ENCODE results near the gene KEL. TPM values are rescaled to one million over a fixed set of nuclear protein-coding genes. Genes with fewer than 3 reads are reported as not detected.

The KEL gene
- total and polyA plus RNA-seq, 4 donors = 0.18 to 81.0 (median 0.36) TPM

GRCh38 chr7:142906643-142907042, 55.5 kb downstream of the KEL start:
- H3K4me1 ChIP-seq (ENCODE audit: control insufficient read depth in 4 of 4, insufficient read depth in 4 of 4, low read length in 3 of 4) = no peaks in the 10 kb centered on the region
- H3K27ac ChIP-seq (ENCODE audit: low read depth in 1 of 2, low read length in 2 of 2) = no peak overlapping the region
- DNase-seq (ENCODE audit: low spot score) = no peak
- no peak for TF ChIP-seq ATF3 (IDR thresholded peaks at IDR 0.05)
- TF ChIP-seq, protein P1, sequence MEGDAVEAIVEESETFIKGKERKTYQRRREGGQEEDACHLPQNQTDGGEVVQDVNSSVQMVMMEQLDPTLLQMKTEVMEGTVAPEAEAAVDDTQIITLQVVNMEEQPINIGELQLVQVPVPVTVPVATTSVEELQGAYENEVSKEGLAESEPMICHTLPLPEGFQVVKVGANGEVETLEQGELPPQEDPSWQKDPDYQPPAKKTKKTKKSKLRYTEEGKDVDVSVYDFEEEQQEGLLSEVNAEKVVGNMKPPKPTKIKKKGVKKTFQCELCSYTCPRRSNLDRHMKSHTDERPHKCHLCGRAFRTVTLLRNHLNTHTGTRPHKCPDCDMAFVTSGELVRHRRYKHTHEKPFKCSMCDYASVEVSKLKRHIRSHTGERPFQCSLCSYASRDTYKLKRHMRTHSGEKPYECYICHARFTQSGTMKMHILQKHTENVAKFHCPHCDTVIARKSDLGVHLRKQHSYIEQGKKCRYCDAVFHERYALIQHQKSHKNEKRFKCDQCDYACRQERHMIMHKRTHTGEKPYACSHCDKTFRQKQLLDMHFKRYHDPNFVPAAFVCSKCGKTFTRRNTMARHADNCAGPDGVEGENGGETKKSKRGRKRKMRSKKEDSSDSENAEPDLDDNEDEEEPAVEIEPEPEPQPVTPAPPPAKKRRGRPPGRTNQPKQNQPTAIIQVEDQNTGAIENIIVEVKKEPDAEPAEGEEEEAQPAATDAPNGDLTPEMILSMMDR (IDR thresholded peaks at IDR 0.05; ENCODE audit: low read depth, low read length, missing input control) = no peak
- no peak for TF ChIP-seq RXRA (IDR thresholded peaks at IDR 0.05)
- TF ChIP-seq NR2F2 (IDR thresholded peaks at IDR 0.05) = no peak
- TF ChIP-seq, protein P2, sequence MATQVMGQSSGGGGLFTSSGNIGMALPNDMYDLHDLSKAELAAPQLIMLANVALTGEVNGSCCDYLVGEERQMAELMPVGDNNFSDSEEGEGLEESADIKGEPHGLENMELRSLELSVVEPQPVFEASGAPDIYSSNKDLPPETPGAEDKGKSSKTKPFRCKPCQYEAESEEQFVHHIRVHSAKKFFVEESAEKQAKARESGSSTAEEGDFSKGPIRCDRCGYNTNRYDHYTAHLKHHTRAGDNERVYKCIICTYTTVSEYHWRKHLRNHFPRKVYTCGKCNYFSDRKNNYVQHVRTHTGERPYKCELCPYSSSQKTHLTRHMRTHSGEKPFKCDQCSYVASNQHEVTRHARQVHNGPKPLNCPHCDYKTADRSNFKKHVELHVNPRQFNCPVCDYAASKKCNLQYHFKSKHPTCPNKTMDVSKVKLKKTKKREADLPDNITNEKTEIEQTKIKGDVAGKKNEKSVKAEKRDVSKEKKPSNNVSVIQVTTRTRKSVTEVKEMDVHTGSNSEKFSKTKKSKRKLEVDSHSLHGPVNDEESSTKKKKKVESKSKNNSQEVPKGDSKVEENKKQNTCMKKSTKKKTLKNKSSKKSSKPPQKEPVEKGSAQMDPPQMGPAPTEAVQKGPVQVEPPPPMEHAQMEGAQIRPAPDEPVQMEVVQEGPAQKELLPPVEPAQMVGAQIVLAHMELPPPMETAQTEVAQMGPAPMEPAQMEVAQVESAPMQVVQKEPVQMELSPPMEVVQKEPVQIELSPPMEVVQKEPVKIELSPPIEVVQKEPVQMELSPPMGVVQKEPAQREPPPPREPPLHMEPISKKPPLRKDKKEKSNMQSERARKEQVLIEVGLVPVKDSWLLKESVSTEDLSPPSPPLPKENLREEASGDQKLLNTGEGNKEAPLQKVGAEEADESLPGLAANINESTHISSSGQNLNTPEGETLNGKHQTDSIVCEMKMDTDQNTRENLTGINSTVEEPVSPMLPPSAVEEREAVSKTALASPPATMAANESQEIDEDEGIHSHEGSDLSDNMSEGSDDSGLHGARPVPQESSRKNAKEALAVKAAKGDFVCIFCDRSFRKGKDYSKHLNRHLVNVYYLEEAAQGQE (IDR thresholded peaks at IDR 0.05) = no peak
- TF ChIP-seq RAD21 (IDR thresholded peaks at IDR 0.05) = no peak
- no peak for TF ChIP-seq FOXA2 (IDR thresholded peaks at IDR 0.05)
- peak in 1 of 2 donors; percentile 23 for TF ChIP-seq HNF4A (conservative IDR thresholded peaks at IDR 0.05)
- TF ChIP-seq JUND (IDR thresholded peaks at IDR 0.05) = no peak
- TF ChIP-seq HNF4G (IDR thresholded peaks at IDR 0.05) = no peak
- TF ChIP-seq, protein P3, sequence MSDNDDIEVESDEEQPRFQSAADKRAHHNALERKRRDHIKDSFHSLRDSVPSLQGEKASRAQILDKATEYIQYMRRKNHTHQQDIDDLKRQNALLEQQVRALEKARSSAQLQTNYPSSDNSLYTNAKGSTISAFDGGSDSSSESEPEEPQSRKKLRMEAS (IDR thresholded peaks at IDR 0.05) = no peak
- no peak for TF ChIP-seq GABPA (IDR thresholded peaks at IDR 0.05 in 1 of 2, conservative IDR thresholded peaks at IDR 0.05 in 1 of 2)
- peak; percentile 48 for TF ChIP-seq YY1 (IDR thresholded peaks at IDR 0.05)
- TF ChIP-seq, protein P4, sequence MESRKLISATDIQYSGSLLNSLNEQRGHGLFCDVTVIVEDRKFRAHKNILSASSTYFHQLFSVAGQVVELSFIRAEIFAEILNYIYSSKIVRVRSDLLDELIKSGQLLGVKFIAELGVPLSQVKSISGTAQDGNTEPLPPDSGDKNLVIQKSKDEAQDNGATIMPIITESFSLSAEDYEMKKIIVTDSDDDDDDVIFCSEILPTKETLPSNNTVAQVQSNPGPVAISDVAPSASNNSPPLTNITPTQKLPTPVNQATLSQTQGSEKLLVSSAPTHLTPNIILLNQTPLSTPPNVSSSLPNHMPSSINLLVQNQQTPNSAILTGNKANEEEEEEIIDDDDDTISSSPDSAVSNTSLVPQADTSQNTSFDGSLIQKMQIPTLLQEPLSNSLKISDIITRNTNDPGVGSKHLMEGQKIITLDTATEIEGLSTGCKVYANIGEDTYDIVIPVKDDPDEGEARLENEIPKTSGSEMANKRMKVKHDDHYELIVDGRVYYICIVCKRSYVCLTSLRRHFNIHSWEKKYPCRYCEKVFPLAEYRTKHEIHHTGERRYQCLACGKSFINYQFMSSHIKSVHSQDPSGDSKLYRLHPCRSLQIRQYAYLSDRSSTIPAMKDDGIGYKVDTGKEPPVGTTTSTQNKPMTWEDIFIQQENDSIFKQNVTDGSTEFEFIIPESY (IDR thresholded peaks at IDR 0.05) = peak; percentile 13
- no peak for TF ChIP-seq FOXA1 (IDR thresholded peaks at IDR 0.05)
- no peak for TF ChIP-seq SP1 (IDR thresholded peaks at IDR 0.05)
- no peak for TF ChIP-seq EGR1 (IDR thresholded peaks at IDR 0.05; ENCODE audit: low read depth in 2 of 2)
- TF ChIP-seq TAF1 (conservative IDR thresholded peaks at IDR 0.05) = no peak
- H3K36me3 ChIP-seq (ENCODE audit: control insufficient read depth in 4 of 4, insufficient read depth in 3 of 4, low read depth in 1 of 4, low read length in 3 of 4) = no peaks in the 10 kb centered on the region
- H3K9me3 ChIP-seq (ENCODE audit: control insufficient read depth in 4 of 4, low read length in 3 of 4) = no peaks in the 10 kb centered on the region
- no peak overlapping the region for H3K4me3 ChIP-seq (ENCODE audit: low read depth in 1 of 3, low read length in 3 of 3)
- H3K27me3 ChIP-seq (ENCODE audit: control insufficient read depth in 4 of 4, insufficient read depth in 4 of 4, low read length in 3 of 4) = peaks cover 0 to 3% (median 0%) of the 10 kb centered on the region in 4 donors
- H3K9ac ChIP-seq (ENCODE audit: low read depth in 1 of 2, low read length in 2 of 2) = no peak overlapping the region
- 58% methylated on average over 2 of the region's 2 CpGs for WGBS

All from liver (tissue), 9 donors.